ENCODE measurements around the gene THYN1.
A peak's percentile ranks its signal among the peaks of the same experiment; 100 is the strongest.

The THYN1 gene

DNA sequence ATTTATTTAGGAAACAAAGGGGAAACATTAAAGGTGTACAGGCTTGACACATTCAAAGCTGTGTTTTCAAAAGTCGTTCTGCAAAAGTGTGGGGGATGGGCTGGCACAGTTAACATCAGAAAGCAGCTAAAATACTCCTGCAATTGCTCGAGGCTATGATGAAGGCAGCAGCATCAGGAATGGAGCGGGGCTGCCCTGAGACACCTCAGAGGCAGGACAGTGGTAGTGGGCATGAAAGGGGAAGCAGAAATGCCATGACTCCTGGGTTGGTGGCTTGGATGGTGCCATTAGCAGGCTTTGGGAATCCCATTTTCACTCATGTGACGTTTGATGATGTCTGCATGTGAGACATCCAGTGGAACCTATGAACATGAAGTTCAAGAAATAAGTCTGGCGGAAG, 30.0 kb downstream of the THYN1 start:
- DNase-seq (ENCODE audit: low spot score), result no peak

DNA sequence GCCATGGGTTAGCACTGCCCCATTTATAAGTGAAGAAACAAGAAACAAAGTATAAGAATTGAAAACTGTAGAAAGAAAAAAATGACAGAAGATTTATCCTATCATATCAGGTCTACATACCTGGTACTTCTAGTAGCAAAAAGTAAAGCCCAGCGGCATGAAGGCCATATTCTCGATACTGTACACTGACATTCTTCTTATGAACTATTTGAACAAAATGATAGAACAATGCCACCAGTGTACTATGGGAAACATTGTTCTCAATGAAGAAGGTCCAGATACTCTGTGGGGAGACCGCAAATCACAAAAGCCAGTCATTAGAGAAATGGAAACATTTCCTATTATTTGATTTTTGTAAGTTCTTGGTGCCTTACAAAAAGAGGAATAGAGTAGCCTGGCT, 36.3 kb downstream of the THYN1 start:
- DNase-seq (ENCODE audit: low spot score), result no peak

DNA sequence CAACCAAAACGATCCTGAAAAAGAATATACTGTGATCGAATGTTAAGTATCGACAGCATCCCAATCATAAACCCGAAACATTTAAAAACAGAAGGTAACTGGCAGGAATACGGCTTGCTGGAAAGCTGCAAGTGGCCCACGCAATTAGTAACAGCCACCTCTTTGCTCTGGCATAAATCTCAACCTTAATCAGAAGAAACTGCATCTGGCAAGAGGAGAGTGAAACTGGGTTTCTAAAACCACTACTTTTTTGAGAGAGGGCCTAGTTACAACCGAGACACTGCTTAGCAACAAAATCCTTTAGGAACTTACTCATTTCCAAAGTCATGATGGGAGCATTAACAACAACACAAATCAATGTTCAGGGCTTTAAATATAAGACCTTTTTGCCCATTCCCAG, 37.3 kb downstream of the THYN1 start:
- DNase-seq (ENCODE audit: low spot score), result no peak

DNA sequence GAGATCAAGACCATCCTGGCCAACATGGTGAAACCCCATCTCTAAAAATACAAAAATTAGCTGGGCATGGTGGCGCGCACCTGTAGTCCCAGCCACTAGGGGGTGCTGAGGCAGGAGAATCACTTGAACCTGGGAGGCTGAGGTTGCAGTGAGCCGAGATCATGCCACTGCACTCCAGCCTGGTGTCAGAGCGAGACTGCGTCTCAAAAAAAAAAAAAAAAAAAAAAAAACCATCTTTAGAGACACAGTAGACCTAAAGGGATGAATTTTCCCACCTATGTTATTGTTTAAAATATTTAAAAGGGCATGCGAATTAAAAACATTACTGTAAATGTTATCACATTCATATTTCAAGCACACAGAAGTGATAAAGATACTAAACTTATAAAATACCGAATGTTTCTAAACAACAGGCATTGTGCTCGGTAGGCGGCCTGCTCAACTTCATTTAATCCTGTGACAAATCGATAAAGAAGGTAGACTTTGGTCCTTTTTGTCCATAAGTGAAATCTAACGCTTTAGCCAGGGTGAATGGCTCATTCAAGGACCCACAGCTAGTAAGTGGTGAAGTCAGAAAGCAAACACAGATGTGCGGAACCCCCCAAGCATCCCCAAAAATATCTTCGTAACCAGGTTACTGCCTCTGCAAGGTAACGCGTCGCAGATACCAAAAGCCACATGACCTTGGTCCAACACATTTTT, 45.5 kb downstream of the THYN1 start:
- DNase-seq (ENCODE audit: low spot score), result peak; percentile 28

DNA sequence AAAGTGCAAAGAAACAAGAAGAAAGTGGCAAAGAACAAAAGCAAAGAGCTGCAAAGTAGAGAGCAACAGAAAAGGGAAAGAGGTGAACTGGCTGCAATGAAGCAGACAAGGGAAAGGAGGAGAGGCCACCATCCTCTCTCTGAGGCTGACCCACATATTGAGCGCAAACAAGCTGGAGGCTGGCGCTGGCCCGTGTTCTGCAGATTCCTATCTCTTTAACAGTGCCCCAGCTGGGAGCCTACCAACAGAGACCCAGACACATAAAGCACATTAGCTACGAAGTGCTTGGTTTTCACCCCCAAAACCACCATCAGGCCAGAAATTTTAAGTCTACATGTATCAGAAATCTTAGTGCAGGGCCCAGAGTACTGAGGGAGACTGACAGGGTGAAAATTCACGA, 47.0 kb downstream of the THYN1 start:
- DNase-seq (ENCODE audit: low spot score), result no peak

DNA sequence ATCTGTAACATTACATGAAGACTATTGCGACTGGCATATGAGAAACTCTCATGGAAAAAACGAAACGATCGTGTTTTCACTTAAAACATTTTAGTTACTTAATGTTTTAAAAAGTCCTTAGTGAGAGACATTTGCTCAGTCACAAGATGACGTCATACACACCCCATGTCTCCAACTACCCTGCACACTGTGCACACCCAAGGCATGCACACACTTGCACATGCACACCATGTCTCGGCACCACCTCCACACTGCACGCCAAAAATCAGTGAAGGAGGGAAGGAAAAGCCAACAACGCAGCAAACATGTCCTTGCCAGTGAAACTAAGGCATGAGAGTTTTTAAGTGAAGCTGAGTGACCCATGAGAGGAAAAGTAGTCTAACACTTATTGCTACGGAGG, 47.4 kb downstream of the THYN1 start:
- DNase-seq (ENCODE audit: low spot score), result no peak

DNA sequence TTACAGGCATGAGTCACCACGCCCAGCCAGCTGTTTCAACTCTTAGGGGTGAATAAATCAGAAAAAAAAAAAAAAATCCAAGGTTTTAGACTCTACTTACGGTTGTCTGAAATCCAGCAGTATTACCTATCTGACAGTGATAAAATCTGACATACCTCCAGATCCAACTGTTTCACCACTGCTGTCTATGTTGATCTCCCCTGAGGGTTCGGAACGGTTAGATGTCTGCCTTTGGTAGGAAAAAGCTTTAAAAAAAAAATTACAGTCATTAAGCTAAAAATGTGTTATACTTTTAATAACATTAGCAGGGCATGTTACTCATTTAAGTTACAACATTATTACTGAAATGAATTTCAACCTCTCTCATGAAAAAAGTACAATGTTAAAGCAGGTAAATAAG, 50.5 kb downstream of the THYN1 start:
- no peak for DNase-seq (ENCODE audit: low spot score)

DNA sequence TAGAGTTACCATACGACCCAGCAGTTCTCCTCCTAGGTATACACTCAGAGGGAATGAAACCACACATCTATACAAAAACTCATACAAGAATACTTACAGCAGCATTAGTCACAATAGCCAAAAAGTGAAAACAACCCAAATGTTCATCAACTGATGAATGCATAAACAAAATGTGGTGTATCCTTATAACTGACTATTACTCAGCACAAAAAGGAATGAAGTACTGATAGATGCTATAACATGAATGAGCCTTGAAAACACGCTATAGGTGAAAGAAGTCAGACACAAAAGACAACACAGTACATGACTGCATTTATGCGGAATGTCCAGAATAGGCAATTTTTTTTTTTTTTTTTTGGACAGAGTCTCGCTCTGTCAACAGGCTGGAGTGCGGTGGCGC, 52.5 kb downstream of the THYN1 start:
- no peak for DNase-seq (ENCODE audit: low spot score)

DNA sequence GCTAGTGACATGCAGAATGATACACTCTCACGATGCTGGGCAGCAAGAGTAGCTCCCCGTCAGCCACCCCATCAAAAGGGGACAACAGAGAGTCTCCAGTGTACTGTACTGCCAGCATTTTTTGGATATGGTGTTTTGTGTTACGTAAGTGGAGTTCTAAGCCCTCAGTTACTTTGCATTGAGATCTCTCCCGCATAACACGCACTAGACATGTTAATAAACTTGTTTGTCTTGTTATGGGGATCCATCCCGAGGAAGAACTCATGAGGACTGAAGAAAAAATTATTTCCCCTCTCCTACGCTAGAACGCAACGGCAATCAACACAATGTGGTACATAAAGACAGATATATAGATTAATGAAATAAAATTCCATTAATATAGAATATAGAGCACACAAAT, 53.6 kb downstream of the THYN1 start:
- DNase-seq (ENCODE audit: low spot score), result no peak

Data from cerebellar cortex (tissue), 1 donor.